GM19468 (cell line): ENCODE results near the gene SLAIN2.

Source experiments
- ATAC-seq: cut with Tn5 transposase; IDR thresholded peaks from one replicate; pipeline ENCODE4 v1.9.1; 2021; ENCODE audit warnings: mild to moderate bottlenecking, moderate library complexity, moderate number of reproducible peaks; ENCODE audit not compliant: unreplicated experiment; ENCODE audit errors: extremely low read depth

The SLAIN2 gene

GRCh38 chr4:48367016-48367415, 25.7 kb downstream of the SLAIN2 start:
- ATAC-seq: no peak

DNA sequence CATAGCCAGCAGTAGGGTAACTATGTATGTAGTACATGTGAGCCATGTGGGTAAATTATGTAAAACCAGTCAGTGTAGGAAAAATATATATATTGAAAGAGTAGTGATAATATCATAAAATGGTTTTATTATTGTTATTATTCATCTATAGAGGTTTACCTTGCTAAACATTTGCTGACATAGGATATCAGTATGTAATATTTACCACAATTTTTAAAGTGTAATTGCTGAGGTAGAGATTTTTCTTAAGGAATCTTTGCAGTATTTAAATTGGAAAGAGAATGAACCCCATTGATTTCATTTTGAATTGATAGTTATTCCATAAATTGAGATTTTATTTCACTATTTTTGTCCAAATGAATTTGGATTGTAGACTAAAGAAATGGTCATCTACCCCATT, 27.1 kb downstream of the SLAIN2 start:
- no peak for ATAC-seq

DNA sequence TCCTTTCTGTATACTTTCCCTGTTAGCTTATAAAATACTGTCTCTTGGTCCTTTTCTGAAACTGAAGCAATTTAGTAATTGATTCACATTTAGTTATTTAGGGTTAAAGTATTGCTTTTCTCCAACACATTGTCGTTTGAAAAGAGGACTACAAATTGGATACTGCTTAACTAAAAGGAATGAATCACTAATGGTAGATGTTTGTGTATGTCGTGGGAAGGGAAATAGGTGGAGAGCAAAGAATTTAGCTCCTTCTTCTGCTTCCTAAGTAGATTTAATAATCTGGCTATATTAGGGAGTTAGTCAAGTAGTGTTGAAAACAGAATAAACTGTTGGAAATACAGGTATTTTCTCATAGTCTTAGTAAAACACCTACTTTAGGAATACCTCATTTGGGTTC, 27.9 kb downstream of the SLAIN2 start:
- no peak for ATAC-seq

GRCh38 chr4:48369771-48370170, 28.4 kb downstream of the SLAIN2 start:
- ATAC-seq: no peak

DNA sequence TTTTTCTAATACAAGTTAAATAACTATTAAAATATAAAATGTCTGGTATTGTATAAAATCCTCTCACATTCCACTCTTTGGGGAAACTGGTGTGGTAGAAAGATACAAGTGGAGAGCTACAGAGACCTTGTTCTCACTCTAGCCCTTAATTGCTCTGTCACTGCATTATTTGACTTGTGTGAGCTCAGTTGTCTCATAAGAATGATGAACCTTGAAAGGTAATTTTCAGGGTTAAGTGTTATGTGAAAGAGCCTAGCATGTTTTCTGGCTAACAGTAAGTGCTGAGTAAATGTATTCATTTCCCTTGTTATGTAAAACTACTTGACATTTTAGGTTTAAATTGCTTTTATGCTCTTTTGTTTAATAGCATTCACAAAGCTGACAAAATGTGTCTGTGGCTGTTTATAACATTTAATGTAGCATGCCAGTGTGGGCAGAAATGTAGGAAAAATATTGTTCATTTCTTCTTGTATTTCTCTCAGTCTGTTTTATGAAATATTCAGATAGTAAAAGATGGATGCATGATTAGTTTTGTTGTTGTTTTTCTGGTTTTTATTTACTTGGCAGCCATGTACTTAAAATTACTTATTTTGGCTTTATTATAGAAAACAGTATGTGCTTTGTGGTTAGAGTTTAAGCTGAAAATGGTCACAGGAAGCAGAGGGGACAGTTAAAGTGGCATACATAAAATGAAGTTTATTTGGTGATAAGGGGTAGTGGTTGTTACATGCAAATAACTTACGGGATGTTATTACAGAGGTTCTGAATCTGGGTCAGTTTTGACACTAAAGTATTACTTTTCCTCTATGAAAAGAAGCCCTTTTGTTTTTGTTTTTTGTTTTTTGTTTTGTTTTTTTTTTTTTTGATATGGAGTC, 29.2 kb downstream of the SLAIN2 start:
- no peak for ATAC-seq

GRCh38 chr4:48372272-48372671, 30.9 kb downstream of the SLAIN2 start:
- ATAC-seq: no peak

DNA sequence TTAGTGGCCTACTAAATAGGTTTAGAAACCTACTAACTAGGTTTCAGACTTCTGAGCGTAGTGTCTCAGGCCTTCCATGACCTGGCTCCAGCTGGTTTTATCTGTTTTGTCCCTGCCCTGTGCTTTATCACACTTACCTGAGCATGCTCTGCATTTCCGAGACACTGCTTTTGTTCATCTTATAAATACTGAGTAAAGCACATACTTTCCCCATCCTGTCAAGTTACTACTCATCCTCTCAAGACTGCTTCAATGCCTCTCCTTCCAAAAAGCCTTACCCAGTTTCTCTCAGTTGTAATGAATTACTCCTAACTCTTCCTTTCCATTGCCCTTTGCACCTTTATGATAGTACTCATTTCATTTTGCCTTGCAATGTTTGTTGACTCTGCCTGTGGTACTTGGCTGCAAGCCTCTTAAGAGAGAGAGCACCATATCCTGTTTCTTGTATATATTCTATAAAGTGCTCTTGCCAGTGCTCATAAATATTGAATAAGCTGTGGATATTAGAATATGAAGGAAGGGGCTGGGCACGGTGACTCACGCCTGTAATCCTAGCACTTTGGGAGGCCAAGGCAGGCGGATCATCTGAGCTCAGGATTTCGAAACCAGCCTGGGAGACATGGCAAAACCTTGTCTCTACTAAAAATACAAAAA, 34.4 kb downstream of the SLAIN2 start:
- no peak for ATAC-seq

DNA sequence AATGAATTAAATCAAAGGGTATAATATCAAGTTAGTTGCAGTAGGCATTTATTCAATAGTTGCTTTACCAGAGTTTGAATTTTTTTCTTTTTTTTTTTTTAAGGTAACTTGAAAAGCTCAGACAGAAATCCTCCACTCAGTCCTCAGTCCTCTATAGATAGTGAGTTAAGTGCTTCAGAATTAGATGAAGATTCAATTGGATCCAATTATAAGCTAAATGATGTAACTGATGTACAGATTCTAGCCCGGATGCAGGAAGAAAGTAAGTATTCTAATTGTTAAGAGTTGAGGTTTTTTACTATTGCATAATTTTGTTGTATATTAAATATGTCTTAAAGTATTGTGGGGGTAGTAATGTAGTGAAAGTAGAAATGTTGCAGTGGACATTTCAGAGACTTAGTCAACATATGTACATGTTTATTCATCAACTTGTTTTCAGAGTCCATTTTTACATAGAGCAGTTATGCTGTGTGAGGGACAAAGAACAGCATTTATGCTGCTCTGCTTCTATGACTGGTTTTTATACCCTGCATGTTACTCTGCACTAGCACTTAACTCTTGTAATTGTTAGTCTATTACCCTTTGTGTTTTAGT, 38.4 kb downstream of the SLAIN2 start:
- no peak for ATAC-seq

- ATAC-seq: no peak
Observed at GRCh38 chr4:48380583-48381167, 39.3 kb downstream of the SLAIN2 start.

DNA sequence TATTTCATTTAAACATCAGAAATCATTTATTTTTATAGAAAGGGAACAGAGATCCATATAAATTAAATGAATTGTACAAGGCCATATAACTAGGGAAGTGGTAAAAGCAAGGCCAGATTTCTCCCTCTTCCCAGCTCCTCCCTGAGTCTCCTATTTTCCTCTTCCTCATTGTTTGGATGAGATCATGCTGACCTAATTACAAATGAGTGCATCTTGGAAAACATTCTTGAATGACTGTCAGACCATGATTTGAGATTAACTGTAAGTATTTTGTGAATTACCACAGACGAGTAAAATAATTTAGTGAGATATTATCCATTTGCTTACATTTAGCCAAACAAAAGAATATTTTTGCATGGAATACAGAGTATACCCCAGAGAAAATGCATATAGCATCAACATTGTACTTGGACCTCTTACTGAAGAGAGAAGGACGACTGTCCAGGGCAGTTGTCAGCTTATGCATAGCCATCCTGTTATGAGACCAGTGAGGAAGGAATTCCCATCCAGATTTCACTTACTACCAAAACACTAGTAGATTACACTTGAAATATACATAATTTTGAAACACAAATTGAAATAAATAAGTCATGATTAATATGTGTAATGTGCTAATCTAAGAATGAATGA, 47.3 kb downstream of the SLAIN2 start:
- ATAC-seq: no peak

- no peak for ATAC-seq
Observed at GRCh38 chr4:48396043-48396442, 54.7 kb downstream of the SLAIN2 start.

DNA sequence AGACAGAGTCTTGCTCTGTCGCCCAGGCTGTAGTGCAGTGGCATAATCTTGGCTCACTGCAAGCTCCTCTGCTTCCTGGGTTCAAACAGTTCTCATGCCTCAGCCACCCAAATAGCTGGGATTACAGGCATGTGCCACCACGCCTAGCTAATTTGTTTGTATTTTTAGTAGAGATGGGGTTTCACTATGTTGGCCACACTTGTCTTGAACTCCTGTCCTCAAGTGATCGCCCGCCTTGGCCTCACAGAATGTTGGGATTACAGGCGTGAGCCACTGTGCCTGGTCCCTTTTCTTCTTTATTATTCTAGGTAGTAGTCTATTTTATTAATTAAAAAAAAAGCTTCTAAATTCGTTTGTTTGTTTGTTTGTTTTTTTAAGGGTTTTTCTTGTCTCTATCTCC, 59.1 kb downstream of the SLAIN2 start:
- no peak for ATAC-seq

DNA sequence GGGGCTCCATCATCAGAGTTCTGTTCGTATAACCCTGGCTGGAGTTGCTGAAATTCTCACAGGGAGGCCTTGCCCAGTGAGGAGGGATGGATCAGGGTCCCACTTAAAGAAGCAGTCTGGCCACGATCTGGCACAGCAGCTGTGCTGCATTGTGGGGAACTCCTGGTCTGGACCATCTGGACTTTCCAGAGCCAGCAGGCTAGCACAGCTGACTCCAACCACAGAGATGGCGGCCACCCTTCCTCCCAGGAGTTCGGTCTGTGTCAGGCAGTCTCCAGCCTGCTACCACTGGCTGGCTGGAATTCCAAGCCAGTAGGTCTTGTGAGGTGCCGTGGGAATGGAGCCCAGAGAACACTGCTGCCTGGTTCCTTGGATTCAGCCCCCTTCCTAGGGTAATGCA, 62.0 kb downstream of the SLAIN2 start:
- no peak for ATAC-seq

- ATAC-seq: no peak
Observed at GRCh38 chr4:48403779-48404178, 62.5 kb downstream of the SLAIN2 start.

GRCh38 chr4:48405924-48406323, 64.6 kb downstream of the SLAIN2 start:
- no peak for ATAC-seq

GRCh38 chr4:48409203-48409602, 67.9 kb downstream of the SLAIN2 start:
- no peak for ATAC-seq

DNA sequence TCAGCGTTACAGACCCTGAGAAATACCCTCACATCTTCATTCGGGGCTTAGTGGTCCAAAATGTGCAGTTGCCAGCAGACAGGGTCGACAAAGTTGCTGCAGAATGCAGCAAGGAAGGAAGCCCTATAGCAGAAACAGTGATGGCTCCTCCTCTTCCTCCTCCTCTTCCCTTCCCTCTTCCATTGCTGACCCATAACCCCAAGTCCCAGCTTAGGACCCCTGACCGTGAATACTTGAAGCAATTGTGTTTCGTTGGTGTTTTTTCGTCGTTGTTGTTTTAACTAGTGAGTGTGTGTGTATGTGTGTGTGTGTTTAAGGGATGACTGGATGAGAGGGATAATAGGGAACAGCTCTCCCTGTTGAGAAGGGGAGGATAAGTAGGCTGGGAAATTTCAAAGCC, 69.5 kb downstream of the SLAIN2 start:
- ATAC-seq: no peak

- no peak for ATAC-seq
Observed at GRCh38 chr4:48420144-48420543, 78.8 kb downstream of the SLAIN2 start.

DNA sequence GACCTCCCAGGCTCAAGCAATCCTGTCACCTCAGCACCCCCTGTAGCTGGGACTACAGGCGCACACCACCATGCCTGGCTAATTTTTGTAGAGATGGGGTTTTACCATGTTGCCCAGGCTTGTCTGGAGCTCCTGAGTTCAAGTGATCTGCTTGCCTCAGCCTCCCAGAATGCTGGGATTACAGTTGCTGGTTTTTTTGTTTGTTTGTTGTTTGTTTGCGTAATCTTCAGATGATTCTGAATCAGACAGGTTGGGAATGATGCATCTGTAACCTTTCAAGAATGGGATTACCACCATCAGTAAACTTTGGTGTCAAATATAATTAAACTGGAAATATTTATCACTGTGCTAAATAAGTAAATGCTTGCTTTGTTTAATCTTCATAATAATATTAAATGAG, 79.8 kb downstream of the SLAIN2 start:
- no peak for ATAC-seq

DNA sequence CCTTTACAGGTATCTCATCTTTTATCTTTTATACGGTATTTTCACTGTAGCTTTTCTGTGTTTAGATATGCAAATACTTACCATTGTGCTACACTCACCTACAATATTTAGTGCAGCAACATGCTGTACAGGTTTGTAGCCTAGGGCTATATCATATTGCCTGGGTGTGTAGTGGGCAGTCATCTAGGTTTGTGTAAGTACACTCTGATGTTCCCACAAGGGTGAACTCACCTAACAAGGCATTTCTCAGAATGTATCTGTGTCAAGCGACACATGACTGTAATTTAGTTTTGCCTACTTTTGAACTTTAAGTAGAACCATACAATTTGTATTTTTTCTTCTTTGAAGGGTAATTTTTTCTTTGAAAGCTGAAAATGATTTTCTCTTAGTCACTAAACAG, 87.6 kb downstream of the SLAIN2 start:
- ATAC-seq: no peak
